Germinal center (tissue), 1 donor: Measurements from ENCODE around the gene MAMDC2.

Experiments
- DNase-seq: peaks from one replicate; pipeline ENCODE4 v3.0.0; 2012; ENCODE audit warnings: mixed read lengths, low spot score

The MAMDC2 gene

DNA sequence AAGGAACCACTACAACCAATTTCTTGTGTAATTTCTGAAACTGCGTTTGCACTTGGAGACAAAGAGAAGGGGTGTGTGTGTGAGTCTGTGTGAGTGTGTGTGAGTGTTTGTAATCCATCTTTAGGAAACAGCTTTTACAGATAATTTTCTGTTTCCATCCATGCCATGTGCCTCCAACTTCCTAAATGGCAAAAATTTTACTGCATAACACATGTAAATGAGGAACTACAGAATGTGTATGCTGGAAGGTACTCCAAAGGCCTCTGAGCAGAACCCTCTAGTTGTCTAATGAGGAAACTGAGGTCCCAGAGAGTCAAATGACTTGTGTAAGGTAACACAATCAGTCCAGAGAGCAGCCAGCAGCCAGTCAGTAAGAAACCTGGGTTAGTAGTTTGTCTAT lies 20.8 kb downstream of the MAMDC2 start:
- DNase-seq: no peak

DNA sequence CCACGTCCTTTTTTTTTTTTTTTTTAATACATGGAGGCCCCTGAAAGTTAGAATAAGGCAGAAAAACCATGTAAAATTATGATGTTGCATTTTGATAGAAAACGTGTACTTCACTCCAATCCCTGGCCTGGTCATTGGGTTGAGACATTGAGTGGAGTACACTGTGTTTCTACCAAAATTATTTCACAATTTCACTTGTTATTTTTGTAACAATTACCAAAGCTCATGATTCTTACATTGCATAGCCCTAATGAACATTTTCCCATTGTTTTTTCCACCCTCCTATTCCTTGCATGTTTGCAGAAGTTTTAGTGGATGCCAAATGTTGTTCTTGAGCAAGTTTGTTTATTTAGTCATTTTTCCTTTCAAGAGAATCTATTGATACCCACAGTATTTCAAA lies 21.9 kb downstream of the MAMDC2 start:
- no peak for DNase-seq

DNA sequence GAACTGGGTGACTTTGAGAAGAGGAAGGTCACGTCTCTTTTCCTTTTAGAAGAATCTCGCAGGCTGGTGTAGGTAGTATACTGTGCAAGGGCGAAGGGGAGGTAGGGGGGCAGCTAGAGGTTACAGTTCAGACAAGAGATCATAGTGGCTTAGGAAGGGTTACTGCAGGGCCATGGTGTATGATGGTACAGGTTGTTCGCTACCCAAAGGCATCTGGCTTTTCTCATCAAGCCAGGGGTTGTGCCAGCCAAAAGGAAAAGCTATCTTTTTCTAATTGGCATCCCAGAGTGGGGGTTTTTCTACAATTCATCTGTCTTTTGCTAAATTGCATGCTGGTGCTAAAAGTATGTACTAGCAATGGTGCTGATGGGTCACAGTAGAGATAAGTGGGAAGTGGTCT lies 22.8 kb downstream of the MAMDC2 start:
- DNase-seq: no peak

DNA sequence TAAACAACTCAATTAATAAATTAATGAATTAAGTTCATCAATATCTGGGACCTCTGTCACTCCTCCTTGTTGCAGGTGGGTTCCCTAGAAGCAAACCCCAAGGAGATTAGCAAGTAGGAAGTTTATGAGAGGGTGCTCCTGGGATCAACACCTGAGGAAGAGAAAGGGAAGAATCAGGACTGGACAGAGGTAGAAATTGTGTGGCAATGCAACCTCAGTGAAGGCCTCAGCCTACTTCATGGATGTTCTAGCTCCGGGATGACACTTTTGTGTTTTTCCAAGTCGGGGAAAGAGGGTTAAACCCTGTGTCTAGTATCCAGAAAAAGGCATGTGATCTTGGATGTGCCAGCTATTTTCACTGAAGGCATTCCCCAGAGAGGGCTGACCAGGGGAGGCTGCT lies 23.2 kb downstream of the MAMDC2 start:
- DNase-seq: no peak

DNA sequence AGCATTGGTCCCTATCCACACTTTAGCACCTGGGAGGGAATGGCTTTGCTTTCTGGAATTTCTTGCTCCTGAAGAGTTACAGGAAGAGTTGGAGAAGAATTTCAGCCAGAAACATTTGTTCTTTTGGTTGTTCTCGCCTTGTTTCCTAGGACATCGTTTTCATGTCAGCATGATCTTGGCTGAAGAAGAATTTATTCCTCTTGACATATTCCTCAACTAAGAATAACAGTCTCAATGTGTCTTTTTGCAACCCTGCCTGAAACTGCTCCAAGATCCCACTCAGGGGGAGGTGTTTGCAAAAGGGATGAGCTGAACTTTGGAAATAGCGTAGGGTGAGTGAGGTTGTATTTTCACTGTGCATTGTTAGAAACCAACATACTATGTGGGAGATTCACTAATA lies 26.1 kb downstream of the MAMDC2 start:
- no peak for DNase-seq

DNA sequence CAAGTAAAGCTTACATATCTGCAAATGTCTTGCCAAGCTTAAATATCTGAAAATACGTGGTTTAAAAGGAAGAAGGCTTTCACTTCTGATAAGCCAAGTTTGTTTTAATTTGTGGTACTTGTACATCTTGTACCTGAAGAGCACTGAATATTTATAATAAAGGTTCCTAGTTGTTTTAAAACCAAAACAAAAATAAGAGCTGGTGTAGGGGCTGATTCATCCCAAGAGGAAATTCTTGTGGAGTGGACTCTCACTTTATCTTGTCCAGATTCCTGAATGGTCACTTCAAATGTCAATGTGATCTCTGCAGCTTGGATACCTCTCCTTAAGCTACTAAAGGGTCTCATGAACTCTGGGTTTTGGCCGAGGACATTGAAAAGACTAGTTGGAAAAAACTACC lies 29.5 kb downstream of the MAMDC2 start:
- DNase-seq: no peak

DNA sequence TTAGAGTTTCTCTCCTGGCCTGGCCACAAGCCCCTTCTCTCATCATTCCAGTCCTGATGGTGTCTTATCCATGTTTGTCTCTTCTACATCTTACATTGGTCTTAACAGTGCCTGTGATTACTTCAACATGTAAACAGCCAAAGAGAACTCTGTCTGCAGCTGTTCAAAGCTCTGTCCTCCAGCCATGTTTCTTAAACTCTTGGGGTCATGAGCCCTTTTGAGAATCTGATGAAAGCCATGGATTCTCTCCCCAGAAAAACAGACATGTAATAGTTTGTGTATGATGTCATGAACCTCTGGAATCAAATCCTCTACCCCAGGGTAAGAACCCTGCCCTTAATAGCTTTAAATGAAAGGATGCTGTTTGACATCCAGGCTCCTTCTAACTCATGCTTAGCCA lies 30.1 kb downstream of the MAMDC2 start:
- DNase-seq: no peak

DNA sequence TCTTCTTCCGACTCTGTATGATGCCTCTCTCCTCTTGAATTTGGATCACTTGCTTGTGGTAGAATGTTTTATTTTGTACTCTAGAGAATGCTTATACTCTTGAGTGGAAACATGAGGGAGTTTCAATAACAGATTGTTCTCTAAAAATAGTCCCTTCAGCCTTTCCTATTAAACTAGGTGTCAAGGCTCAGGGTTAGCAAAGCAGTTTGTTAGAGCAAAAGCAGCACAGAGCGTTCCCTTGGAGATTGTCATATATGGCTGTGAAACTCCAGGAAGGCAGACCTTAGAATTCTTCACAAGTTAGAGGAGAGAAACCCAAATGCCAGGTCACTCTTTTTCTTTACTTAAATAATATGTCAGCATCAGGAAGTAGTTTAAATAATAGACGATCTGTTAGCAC lies 33.0 kb downstream of the MAMDC2 start:
- no peak for DNase-seq

DNA sequence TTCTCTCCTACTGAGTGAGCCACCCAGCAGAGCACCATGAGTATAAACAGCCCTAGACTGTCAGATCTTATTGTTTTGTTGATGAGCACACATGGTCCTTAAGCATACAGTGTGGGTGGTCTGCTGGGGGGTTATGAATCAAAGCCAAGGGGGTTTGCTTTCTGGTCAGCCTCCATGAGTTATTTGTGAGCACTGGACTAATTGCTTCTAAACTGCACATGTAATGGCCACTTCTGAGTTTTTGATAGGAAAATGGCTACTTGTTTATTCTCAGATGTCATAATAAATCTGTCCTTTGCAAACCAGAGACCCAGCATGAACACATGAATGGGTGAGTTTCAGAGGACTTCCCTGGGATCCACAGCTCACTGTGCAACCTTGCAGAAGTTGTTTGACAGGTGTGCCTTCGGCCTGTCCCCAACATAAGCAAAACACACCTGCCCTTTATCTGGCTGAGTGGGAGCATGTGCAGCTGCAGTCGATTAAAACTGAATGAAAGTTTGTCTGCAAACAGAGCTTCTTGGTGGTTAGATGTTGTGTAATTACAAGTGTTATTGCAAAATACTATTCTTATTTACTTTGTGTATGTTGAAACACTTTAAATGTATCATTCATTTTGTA lies 35.9 kb downstream of the MAMDC2 start:
- no peak for DNase-seq

DNA sequence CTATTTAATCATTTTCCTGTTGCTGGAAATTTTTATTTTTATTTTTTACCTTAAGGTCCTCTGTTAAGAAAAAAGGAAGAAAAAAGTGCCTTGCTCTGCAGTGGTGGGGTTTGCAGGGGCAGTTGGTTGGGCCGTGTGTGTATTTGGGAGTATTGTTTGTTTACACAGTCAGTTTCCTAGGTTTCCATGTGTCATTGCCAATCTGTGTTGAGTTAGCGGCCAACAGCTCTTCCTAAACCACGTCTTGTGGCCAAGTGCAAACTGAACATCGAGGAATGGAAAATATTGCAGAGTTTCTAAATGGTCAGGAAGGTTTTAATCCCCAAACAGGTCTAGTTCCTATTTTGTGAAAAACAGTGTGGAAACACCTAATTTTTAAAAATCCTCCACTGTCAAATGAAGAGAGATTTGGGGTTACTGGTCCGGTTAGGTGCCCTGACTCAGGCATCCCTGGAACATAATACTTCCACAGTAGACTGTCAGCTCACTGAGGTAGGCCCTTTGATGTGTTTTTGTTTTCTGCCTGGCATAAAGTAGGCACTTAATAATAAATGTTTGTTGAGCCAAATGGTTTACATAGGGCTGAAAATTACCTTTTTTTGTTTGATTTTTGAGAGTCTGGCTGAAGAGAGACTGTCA lies 37.0 kb downstream of the MAMDC2 start:
- no peak for DNase-seq

DNA sequence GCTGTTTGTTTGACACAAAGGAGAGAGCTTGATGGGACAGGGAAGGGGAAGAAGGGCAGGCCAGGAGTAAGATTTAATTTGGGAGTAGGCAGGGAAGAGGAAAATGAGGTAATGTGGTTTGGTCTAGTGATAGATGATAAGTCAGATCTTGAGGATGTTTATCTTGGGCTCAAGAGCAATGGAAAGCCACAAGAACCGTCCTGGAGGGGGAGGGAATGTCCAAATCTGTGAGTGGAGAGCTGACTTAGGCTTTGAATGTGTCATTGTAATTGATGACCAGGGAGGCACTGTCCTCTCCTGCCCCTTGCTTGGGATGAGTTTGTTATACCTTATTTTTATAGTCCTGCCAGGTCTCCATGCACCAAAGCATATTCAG lies 37.5 kb downstream of the MAMDC2 start:
- DNase-seq: no peak

DNA sequence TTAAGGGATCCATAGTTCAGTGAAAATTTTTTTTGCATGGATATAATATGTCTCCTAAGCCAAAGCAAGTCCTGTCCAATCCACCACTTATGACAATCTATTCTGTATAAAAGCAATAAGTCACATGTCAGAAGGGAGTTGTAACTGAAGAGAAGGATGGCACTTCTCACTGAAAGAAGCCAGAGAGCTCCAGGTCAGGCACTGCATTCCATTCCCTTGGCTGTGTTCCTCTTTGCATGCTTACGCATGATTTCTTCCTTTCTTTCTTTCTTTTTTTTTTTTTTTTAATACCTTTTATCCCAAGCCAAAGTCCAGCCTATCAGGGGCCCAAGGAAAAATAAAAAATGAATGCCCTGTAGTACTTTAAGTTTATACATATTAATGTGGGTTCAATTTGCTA lies 39.8 kb downstream of the MAMDC2 start:
- DNase-seq: no peak

DNA sequence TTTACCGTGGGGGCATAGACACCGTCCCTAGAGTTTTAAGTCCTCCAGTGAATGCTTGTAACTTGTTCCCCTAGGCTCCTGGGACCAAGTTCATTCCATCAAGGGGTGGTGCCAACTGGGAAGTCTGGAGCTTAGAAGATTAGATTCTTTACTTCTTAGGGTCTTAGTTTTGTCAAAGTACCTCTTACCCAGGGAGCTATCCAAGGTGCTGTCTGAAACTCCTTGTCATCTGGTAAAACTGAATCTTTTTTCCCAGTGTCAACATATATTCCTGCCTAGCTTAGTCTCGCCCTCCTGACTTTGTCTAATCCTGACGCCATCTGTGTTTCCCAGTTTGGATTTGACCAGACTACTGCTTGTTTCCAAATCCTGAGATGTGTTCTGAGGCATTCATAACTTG lies 41.6 kb downstream of the MAMDC2 start:
- DNase-seq: no peak

DNA sequence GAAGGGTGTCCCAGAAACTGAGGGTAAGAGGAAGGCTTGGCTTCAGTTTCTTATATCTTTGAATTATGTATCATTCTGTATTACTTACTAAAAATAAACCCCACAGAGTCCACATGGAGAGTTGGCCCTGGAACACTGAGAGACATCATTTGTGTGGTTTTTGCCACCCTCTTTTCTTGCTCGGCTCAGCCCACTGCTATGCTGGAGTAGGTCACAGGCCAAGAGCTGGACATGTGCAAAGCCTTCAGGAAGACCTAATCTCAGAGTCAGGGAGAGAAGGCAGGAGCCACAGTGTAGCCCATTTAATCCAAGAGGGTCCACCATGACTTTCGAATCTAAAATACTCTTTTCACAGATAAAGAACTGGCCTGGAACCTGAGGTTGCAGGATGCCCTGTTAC lies 47.5 kb downstream of the MAMDC2 start:
- no peak for DNase-seq

DNA sequence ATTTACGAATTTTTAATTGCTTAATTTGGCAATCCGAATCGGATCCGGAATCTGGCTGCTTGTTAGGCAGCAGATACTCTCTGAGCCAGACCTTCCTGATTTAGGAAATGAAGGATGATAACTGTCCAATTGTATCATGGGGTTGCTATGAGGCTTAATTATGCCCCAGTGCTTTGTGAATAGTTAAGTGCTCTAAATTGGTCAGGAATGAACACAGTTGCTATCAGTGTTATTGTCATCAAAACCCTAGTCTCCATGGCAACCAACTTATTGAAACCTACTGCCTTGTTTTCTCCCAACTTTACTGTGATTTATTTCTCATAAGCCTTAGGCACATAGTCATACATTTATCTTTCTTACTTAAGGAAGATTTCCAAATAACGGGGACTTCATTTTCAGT lies 47.9 kb downstream of the MAMDC2 start:
- DNase-seq: no peak

DNA sequence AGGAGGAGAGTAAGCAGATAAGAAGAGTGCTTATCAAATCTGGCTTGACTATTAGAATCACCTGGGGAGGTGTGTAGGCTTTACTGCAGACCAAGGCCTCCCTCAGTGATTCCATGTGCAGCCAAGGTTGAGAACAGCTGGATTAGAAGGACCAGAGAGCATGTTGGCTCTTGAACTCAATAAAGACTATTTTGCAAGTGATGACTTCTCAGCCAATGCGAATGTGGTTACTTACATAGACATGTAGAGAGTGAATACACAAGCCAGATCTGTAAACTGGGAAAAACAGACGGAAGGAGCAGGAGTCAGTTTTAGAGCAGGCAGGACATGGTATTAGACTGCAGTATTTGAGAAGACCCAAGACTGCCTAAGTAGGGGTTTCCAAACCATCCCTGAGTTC lies 48.5 kb downstream of the MAMDC2 start:
- DNase-seq: no peak

DNA sequence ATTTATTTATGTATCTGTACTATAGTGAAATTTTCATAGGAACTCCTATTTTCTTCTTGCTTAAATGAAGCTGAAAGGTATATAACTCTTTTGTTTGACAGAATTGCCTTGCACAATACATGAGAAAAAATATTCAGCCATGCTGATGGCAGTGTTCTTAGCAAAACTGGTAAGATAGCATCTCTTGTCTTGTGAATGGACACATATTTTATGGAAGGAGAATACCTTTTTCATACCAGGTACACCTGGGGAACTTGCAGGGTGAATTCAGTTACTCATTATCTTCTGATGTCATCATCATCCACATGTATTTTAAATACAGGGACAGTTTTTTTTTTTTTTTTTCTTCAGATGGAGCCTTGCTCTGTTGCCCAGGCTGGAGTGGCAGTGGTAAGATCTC lies 49.4 kb downstream of the MAMDC2 start:
- no peak for DNase-seq

DNA sequence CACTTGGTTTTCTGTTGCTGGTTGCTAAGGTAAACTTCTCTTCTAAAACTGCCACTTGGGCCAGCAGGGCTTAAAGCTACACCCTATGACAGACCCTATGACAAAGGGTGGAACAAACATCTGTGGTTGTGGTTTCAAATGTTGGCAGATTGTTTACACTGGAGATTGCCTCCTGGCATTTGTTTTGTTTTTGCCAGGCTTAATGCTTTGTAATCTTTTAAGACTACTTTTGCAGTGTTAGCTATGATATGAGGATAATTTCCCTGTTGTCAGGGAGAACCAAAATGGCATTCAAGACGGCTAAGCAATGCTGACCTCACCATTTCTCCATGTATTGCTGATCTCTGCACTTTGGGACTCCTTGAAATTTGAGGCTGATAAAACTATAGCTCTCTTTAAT lies 50.3 kb downstream of the MAMDC2 start:
- DNase-seq: no peak

DNA sequence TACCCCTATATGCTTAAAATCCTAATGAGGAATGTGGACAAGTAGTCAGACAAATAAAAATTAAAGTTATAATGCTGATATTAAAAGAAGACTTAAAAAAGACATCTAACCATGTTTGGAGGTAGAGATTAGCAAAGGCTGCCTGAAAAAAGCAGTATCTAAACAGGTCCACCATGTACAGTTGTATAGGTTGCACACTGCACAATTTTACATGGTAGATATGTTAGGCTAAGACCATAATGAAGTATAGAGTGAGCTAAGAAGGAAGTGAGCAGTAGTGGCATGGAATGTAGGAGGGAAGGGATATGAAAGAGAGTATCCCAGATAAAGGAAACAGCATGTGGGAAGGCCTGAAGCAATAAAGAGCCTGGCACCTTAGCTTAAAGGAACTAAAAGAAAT lies 51.1 kb downstream of the MAMDC2 start:
- DNase-seq: no peak

DNA sequence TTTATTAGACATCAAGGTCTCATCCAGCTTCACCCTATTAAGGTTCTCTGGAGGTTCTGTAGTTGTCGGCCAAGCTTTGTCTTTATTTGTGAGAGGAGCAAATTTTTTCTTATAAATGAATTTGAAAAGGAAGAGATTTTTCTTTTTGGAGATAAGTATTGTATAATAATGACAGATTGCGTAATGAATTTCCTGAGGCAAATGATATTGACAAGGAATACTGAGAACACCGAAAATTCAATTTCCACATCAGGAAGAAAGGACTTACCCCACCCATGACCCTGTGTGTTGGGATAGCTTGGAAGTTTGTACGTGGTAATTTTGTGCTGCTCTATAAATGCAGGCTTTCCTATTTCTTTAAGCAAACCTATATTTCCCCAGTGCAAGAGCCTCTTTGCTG lies 53.5 kb downstream of the MAMDC2 start:
- DNase-seq: no peak

DNA sequence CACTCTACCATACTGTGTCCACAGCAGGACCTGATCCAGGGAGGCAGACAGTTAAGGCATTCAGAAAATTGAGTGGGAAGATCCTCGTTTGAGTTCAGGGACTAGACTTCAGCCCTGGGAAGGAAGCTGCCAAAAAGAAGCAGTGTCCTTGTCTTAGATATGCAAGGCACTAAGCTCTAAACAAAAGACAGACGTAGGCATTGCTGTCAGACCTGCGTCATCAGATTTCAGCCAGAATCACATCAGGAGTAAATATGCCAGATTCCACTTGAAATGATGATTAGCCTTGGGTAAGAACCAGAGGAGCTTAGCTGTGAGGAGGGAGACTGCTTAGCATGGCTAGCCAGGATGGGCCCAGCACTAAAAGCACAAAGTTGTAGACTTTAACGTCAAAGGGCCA lies 56.7 kb downstream of the MAMDC2 start:
- no peak for DNase-seq

DNA sequence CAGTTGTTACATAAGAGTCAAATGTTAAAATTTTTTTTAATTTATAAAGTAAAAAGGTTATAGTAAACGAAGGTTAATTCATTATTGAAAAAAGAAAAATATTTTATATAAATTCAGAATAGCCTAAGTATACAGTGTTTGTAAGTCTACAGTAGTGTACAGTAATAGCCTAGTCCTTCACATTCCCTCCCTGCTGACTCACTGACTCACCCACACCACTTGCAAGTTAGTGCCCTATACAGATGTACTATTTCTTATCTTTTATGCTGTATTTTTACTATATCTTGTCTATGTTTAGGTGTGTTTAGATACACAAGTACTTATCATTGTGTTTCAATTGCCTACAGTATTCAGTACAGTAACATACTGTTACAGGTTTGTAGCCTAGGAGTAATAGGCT lies 57.6 kb downstream of the MAMDC2 start:
- DNase-seq: no peak

DNA sequence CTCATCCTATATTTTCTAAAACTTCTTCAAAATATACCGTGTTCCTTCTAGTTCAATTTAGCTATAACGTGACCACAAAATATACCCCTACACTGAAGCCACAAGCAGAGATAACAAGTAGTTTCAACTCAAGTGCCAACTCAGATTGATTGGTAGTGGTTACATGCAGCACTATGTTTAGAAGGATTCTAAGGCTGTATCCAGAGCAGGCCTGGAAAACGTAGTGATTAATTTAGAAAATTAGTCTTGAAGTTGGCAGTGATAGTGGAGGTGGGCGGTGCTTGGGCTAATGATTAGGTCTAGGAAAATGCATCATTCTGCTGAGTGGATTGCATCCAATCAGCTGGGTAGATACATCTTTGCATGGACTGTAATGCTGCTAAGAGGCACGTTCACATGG lies 61.5 kb downstream of the MAMDC2 start:
- DNase-seq: no peak

DNA sequence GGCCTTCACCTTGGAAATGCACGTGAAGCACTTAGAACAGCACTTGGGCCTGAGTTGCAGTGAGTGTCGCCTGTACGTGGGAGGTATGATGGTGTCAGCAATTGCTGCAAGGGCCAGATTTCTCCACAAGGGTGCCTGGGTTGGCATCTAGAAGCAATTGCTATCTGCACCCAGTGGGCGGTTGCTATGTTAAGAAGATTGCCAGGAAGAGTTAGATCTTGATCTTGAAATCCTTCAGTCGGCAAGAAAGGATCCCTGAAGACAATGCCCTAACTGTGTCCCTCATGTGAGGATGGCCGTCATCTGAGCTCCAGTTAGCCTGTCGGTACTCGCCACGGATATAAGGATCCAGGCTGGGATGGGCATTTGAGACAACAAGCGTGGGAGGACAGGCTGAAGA lies 62.9 kb downstream of the MAMDC2 start:
- no peak for DNase-seq

DNA sequence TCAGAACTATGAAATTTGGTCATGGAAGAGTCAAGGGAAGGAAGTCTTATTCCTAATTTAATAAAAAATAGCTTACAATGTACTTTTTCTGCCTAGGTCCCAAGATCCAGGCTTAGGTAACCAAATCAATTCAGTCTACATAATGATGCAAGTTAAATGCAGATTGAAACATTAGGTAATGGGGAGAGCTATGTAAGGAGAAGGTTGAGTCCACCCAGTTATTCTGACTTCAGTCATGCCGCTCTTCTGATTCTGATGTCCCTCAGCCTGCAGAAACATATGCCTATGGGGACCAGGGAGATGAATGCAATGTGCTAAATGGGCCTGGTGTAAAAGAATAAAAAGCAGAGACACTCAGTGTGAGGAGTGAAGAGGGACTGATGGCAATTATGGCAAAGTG lies 63.9 kb downstream of the MAMDC2 start:
- DNase-seq: no peak
